Kidney epithelial cell (primary cell): ENCODE measurements around the gene PSTPIP1. TPM values are rescaled to one million over a fixed set of nuclear protein-coding genes. Genes with fewer than 3 reads are reported as not detected.

Experiments used
- DNase-seq: peaks from one replicate; pipeline ENCODE4 v3.0.0-alpha.2; 2010; ENCODE audit warnings: low read depth
- H3K27me3 ChIP-seq: 2 replicates; pipeline ENCODE4 v1.6.0; 2011; ENCODE audit warnings: low read length; ENCODE audit not compliant: control insufficient read depth, insufficient read depth
- H3K36me3 ChIP-seq: 2 replicates; pipeline ENCODE4 v1.5.1; 2011; ENCODE audit warnings: low read length; ENCODE audit not compliant: control insufficient read depth, insufficient read depth
- H3K4me3 ChIP-seq: 2 replicates; pipeline ENCODE4 v1.5.1; 2011; ENCODE audit warnings: low read depth, mild to moderate bottlenecking, control low read depth, low read length
- CTCF ChIP-seq: IDR thresholded peaks from 2 replicates; pipeline ENCODE4 v1.5.1; 2011; ENCODE audit warnings: mild to moderate bottlenecking, moderate library complexity, low read length, control low read depth, inconsistent platforms; ENCODE audit not compliant: insufficient read depth, poor library complexity, severe bottlenecking
- total RNA-seq: library from RNA; depleted of rRNA; stranded (reverse); fragments of >200 nt; gene quantifications from 2 replicates; pipeline ENCODE4 v1.2.3, GENCODE V29; 2015

The PSTPIP1 gene
- total RNA-seq, 1 donor from 2014 or later: not detected

- TF ChIP-seq CTCF: no peak
- H3K36me3 ChIP-seq: no peaks in the 10 kb centered on the region
- no peaks in the 10 kb centered on the region for H3K27me3 ChIP-seq
- H3K4me3 ChIP-seq: no peak overlapping the region
- no peak for DNase-seq
Measured at GRCh38 chr15:76987896-76988860, 6.7 kb upstream of the PSTPIP1 start.

GRCh38 chr15:76988867-76989780 is 5.8 kb upstream of the PSTPIP1 start:
- TF ChIP-seq CTCF: no peak
- Histone ChIP-seq H3K36me3 (no peaks in the 10 kb centered on the region), H3K4me3 (no peak overlapping the region), H3K27me3 (no peaks in the 10 kb centered on the region)
- DNase-seq: no peak

- no peak overlapping the region for H3K4me3 ChIP-seq
- H3K27me3 ChIP-seq: no peaks in the 10 kb centered on the region
- TF ChIP-seq CTCF: no peak
- DNase-seq: no peak
- no peaks in the 10 kb centered on the region for H3K36me3 ChIP-seq
Measured at GRCh38 chr15:76991048-76991447, 3.9 kb upstream of the PSTPIP1 start.

- DNase-seq: no peak
- no peaks in the 10 kb centered on the region for H3K36me3 ChIP-seq
- no peaks in the 10 kb centered on the region for H3K27me3 ChIP-seq
- no peak overlapping the region for H3K4me3 ChIP-seq
- no peak for TF ChIP-seq CTCF
Measured at GRCh38 chr15:76991741-76992645, 2.9 kb upstream of the PSTPIP1 start.

- no peak for TF ChIP-seq CTCF
- DNase-seq: no peak
- Histone ChIP-seq H3K4me3 (no peak overlapping the region), H3K36me3 (no peaks in the 10 kb centered on the region), H3K27me3 (no peaks in the 10 kb centered on the region)
Measured at GRCh38 chr15:76993114-76993725, 1.7 kb upstream of the PSTPIP1 start.
